Activated CD4-positive, alpha-beta T cell treated with anti-CD3 and anti-CD28 coated beads for 36 hours (primary cell): ENCODE data around the gene RIN3. TPM values are rescaled to one million over a fixed set of nuclear protein-coding genes. Genes with fewer than 3 reads are reported as not detected.

Source experiments
- ATAC-seq: fragments of 200-7000 bp; cut with Tn5 transposase; one replicate; pipeline ENCODE4 v1.10.0; 2021; ENCODE audit warnings: mild to moderate bottlenecking, moderate library complexity
- CTCF ChIA-PET: fragments of 350-600 bp; sonication (Branson Sonifier 250); formaldehyde crosslinking; loops from one replicate; lab custom pipeline; 2021; ENCODE audit warnings: antibody characterized with exemption; lab: Charles Lee
- POLR2A ChIA-PET: fragments of 350-600 bp; sonication (Branson Sonifier 250); formaldehyde crosslinking; loops from one replicate; lab custom pipeline; 2021; ENCODE audit warnings: antibody characterized with exemption, inconsistent platforms; lab: Charles Lee
- DNase-seq: peaks from one replicate; pipeline ENCODE4 v3.0.0-alpha.2; 2020
- H3K27ac Mint-ChIP-seq: one replicate; pipeline ENCODE4 v1.8.0; 2021; ENCODE audit warnings: mixed read lengths
- H3K27me3 Mint-ChIP-seq: one replicate; pipeline ENCODE4 v1.8.0; 2021; ENCODE audit warnings: mixed read lengths
- H3K36me3 Mint-ChIP-seq: one replicate; pipeline ENCODE4 v1.8.0; 2021; ENCODE audit warnings: low read depth, mixed read lengths
- H3K4me1 Mint-ChIP-seq: one replicate; pipeline ENCODE4 v1.8.0; 2021; ENCODE audit warnings: mixed read lengths
- H3K4me3 Mint-ChIP-seq: one replicate; pipeline ENCODE4 v1.8.0; 2021; ENCODE audit warnings: mild to moderate bottlenecking, moderate library complexity, mixed read lengths
- H3K9me3 Mint-ChIP-seq: one replicate; pipeline ENCODE4 v1.8.0; 2021; ENCODE audit warnings: low read depth, mixed read lengths
- intact Hi-C, 2 experiments: fragments of 100-400 bp; cut with DNase I in 1 of 2; cut with micrococcal nuclease in 1 of 2; formaldehyde crosslinking; loops; one replicate each; pipeline versions ENCODE4 v1.14.2 to v1.15.1; 2022 to 2024; cut with DNase I, micrococcal nuclease
- total RNA-seq, 2 experiments: library from RNA; stranded (reverse); gene quantifications; one replicate each; pipeline ENCODE4 v1.2.3, GENCODE V29; 2021

RIN3 gene
- total RNA-seq, 2 experiments from 2014 or later, result 23.1 to 26.4 TPM

DNA sequence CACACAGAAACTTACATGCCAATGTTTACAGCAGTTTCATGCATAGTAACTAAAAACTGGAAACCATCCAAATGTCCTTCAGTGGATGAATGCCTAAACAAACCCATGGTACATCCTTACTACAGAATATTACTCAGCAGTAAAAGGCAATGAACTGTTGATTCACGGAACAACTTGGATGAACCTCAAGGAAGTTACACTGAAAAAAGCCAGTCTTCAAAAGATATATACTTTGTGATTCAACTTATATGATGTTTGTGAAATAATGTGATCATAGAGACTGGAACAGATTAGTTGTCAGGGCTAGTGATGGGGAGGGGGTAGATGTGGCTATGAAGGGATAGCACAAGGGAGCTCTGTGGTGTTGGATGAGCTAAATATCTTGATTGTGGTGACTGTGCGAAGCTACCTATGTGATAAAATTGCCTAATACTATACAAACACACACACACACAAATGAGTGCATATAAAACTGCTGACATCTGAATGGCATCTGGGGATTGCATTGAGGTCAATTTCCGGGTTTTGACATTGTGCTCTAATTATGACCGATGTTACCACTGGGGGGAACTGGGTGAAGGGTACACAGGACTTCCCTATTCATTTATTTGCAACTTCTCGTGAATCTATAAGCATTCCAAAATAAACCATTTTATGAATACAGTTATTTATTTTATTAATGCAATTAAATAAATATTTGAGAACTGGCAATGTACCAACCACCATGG, 94.3 kb downstream of the RIN3 start:
- peaks cover 8% of the 10 kb centered on the region for H3K36me3 Mint-ChIP-seq
- no peak for ATAC-seq
- no peak for DNase-seq
- ChIA-PET CTCF (no interaction called here), POLR2A (no interaction called here)
- no peak overlapping the region for H3K4me3 Mint-ChIP-seq
- H3K4me1 Mint-ChIP-seq, result peaks cover 24% of the 10 kb centered on the region
- no peak overlapping the region for H3K27ac Mint-ChIP-seq
- H3K9me3 Mint-ChIP-seq, result peaks cover 3% of the 10 kb centered on the region
- H3K27me3 Mint-ChIP-seq, result no peaks in the 10 kb centered on the region
- intact Hi-C loops, result loop anchor here in 1 of 2 experiments (10.0 kb wide), 1 partner anchor 253 kb away; no protein-coding TSS in a partner anchor

DNA sequence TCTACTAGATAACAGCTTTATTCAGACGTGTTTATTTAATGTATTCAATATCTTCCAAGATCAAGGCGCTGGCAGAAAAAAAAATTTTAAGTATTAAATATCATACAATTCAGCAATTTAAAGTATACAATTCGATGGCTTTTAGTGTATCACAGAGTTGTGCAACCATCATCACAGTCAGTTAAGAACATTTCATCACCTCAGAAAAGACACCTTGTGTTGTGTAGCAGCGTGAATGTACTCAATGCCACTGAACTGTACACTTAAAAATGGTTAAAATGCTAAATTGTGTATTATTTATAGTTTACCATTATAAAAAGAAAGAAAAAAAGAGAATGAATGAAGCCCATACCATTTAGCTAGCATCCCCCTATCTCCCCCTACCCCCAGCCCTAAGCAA, 96.4 kb downstream of the RIN3 start:
- Mint-ChIP-seq H3K27ac (no peak overlapping the region), H3K4me1 (peaks cover 29% of the 10 kb centered on the region), H3K27me3 (no peaks in the 10 kb centered on the region), H3K36me3 (peaks cover 8% of the 10 kb centered on the region), H3K4me3 (no peak overlapping the region), H3K9me3 (peaks cover 3% of the 10 kb centered on the region)
- DNase-seq (no peak), ATAC-seq (no peak)
- ChIA-PET POLR2A (no interaction called here), CTCF (interaction anchor here (0.6 to 1.1 kb wide), 2 partner anchors 49 to 91 kb away, joined by 3 read pairs; no protein-coding TSS in a partner anchor)
- intact Hi-C loops, result loop anchor here in 1 of 2 experiments (10.0 kb wide), 1 partner anchor 255 kb away; no protein-coding TSS in a partner anchor

- Mint-ChIP-seq H3K36me3 (peaks cover 8% of the 10 kb centered on the region), H3K4me1 (peaks cover 38% of the 10 kb centered on the region), H3K27me3 (no peaks in the 10 kb centered on the region), H3K27ac (no peak overlapping the region), H3K4me3 (no peak overlapping the region), H3K9me3 (peaks cover 3% of the 10 kb centered on the region)
- DNase-seq, result no peak
- CTCF ChIA-PET, result interaction anchor here (0.6 kb wide), 1 partner anchor 76 kb away, joined by 3 read pairs; no protein-coding TSS in a partner anchor
- POLR2A ChIA-PET, result no interaction called here
- no peak for ATAC-seq
- intact Hi-C loops, result no loop called here
These were observed 97.3 kb downstream of the RIN3 start for GRCh38 chr14:92610849-92611271.

DNA sequence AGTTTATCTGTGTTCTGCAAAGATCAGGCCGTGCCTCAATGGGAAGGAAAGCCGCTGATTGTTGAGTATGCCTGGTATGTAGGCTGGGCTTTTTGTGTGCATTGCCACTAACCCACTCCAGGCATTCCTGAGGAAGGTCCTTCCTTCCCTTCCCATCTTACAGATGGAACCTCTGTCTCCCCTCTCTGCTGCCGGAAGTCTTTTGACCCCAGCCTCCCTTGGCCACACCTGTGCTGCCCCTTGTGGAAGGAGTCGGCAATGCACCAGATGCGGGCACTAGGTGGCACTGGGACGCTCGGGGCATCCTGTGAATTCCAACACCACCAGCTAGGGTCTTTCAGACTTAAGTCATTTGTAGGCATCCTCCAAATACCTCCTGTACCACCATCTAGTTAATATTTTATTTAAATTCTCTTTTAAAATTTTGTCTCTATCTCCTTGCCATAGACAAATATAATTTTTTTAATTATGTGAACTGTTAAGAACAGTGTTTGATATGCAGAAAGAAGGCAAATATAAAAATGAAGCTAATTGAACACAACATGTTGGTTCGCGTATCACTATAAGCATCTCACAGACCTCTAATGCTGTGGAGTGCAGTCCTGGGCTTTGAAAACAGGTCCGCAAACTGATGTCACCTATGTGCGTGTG, 99.6 kb downstream of the RIN3 start:
- ChIA-PET CTCF (interaction anchor here (0.6 to 3.4 kb wide), 16 partner anchors 10 to 281 kb away, joined by 3 to 19 read pairs (median 4); no protein-coding TSS in a partner anchor), POLR2A (no interaction called here)
- Mint-ChIP-seq H3K27ac (no peak overlapping the region), H3K9me3 (no peaks in the 10 kb centered on the region), H3K4me3 (no peak overlapping the region), H3K36me3 (peaks cover 9% of the 10 kb centered on the region), H3K4me1 (peaks cover 47% of the 10 kb centered on the region), H3K27me3 (no peaks in the 10 kb centered on the region)
- ATAC-seq, result peak; percentile 60
- DNase-seq, result peak; percentile 82
- intact Hi-C loops, result loop anchor here (1.0 kb wide), 1 partner anchor 68 kb away; no protein-coding TSS in a partner anchor

DNA sequence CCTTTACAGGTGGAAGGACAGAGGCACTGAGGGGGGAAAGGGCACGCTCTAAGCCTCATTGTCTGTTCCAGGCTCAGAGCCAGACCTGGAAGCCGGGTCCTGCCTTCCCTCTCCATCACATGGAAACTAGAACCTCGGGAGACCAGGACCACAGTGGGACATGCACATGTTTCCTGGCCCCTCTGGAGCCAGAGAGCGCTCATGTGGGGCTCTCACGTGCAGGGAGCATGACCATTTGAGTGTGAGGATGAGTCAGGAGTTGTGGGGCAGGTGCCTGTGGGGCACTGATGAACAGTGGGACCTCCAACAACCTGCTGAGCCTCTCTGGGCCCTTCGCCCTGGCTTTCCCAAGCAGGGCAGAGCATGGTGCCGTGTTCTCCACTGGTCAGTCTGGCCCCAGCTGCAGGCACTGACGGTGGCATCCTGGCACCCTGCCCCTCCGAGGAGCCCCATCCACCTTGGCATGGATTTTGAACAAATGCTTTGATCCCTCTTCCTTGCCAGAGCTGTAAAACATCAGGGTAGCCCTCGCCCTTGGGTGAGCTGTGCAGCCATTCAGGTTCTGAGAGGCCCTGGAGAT, 100.2 kb downstream of the RIN3 start:
- intact Hi-C loops, result loop anchor here (1.0 to 2.0 kb wide), 2 partner anchors 37 to 68 kb away; no protein-coding TSS in a partner anchor
- POLR2A ChIA-PET, result no interaction called here
- ATAC-seq, result no peak
- peaks cover 47% of the 10 kb centered on the region for H3K4me1 Mint-ChIP-seq
- no peak for DNase-seq
- H3K36me3 Mint-ChIP-seq, result peaks cover 9% of the 10 kb centered on the region
- no peaks in the 10 kb centered on the region for H3K27me3 Mint-ChIP-seq
- CTCF ChIA-PET, result interaction anchor here (0.6 to 3.4 kb wide), 17 partner anchors 9 to 281 kb away, joined by 3 to 19 read pairs (median 4); no protein-coding TSS in a partner anchor
- no peak overlapping the region for H3K4me3 Mint-ChIP-seq
- no peak overlapping the region for H3K27ac Mint-ChIP-seq
- H3K9me3 Mint-ChIP-seq, result no peaks in the 10 kb centered on the region

DNA sequence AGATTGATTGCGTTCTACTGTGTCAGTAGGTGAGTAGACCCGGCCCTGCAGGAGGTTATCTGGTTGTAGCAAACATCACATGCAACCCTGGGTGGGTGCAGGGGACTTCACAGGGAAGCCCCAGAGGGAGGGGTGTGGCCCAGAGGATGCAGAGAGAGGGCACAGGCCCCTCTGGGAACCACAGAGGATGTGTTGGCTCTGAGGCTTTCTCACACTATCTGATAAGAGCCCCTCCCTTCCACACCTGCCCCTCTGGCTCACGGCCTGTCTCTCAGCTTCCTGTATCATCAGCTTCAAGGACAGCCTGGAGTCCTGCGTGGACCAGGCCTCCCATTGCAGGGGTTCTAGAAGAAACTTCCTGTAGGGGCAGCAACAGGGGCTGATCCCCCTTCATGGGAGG, 101.9 kb downstream of the RIN3 start:
- peak; percentile 91 for ATAC-seq
- ChIA-PET CTCF (interaction anchor here (0.7 to 3.3 kb wide), 6 partner anchors 12 to 66 kb away, joined by 3 to 15 read pairs (median 4); no protein-coding TSS in a partner anchor), POLR2A (no interaction called here)
- Mint-ChIP-seq H3K27me3 (no peaks in the 10 kb centered on the region), H3K9me3 (no peaks in the 10 kb centered on the region), H3K36me3 (peaks cover 9% of the 10 kb centered on the region), H3K27ac (peak overlapping the region; percentile 80), H3K4me1 (peaks cover 35% of the 10 kb centered on the region), H3K4me3 (no peak overlapping the region)
- DNase-seq, result peak; percentile 72
- intact Hi-C loops, result loop anchor here (2.0 to 5.0 kb wide), 2 partner anchors 35 to 37 kb away; no protein-coding TSS in a partner anchor

DNA sequence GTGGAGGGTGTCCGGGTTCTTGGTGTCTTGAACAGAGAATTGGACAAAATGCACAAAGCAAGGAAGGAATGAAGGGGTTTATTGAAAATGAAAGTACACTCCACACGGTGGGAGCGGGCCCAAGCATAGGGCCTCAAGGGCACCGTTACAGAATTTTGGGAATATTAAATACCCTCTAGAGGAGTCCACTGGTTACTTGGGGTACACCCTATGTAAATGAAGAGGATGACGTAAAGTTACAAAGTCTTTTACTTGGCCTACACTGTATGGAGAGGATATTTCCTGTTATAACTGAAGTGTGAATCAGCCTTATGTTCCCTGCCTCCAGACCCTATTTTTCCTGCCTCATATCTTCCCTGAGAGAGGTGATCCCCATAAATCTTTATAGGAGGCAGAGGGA, 102.6 kb downstream of the RIN3 start:
- Mint-ChIP-seq H3K27ac (peak overlapping the region; percentile 80), H3K4me1 (peaks cover 35% of the 10 kb centered on the region), H3K4me3 (no peak overlapping the region), H3K36me3 (peaks cover 9% of the 10 kb centered on the region), H3K9me3 (peaks cover under 1% of the 10 kb centered on the region), H3K27me3 (no peaks in the 10 kb centered on the region)
- ChIA-PET POLR2A (no interaction called here), CTCF (interaction anchor here (0.6 to 3.3 kb wide), 6 partner anchors 13 to 509 kb away, joined by 3 to 15 read pairs (median 4); no protein-coding TSS in a partner anchor)
- intact Hi-C loops, result loop anchor here in 1 of 2 experiments (5.0 kb wide), 1 partner anchor 36 kb away; no protein-coding TSS in a partner anchor
- ATAC-seq (no peak), DNase-seq (no peak)

DNA sequence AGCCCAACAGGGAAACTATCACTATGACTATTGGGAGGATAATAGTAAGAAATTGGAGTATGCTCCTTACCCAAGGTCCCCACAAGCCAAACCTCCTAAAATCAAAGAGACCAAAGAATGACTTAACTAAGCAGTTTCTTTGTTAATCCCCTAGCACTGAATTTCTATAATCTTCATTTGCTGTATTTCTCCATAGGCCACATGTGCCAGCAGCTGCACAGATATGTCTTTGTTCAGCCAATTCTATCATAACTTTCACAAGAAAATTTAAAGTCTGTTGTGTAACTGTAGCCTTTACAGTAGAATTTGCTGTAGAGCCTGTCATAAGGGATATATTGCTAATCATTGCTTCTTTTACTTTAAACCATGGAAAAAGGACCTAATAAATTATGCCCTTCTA, 104.0 kb downstream of the RIN3 start:
- POLR2A ChIA-PET, result no interaction called here
- no peaks in the 10 kb centered on the region for H3K27me3 Mint-ChIP-seq
- intact Hi-C loops, result loop anchor here in 1 of 2 experiments (5.0 kb wide), 1 partner anchor 35 kb away; no protein-coding TSS in a partner anchor
- peaks cover 8% of the 10 kb centered on the region for H3K9me3 Mint-ChIP-seq
- ATAC-seq (no peak), DNase-seq (no peak)
- H3K27ac Mint-ChIP-seq, result no peak overlapping the region
- no peak overlapping the region for H3K4me3 Mint-ChIP-seq
- CTCF ChIA-PET, result no interaction called here
- H3K4me1 Mint-ChIP-seq, result peaks cover 35% of the 10 kb centered on the region
- peaks cover 10% of the 10 kb centered on the region for H3K36me3 Mint-ChIP-seq

DNA sequence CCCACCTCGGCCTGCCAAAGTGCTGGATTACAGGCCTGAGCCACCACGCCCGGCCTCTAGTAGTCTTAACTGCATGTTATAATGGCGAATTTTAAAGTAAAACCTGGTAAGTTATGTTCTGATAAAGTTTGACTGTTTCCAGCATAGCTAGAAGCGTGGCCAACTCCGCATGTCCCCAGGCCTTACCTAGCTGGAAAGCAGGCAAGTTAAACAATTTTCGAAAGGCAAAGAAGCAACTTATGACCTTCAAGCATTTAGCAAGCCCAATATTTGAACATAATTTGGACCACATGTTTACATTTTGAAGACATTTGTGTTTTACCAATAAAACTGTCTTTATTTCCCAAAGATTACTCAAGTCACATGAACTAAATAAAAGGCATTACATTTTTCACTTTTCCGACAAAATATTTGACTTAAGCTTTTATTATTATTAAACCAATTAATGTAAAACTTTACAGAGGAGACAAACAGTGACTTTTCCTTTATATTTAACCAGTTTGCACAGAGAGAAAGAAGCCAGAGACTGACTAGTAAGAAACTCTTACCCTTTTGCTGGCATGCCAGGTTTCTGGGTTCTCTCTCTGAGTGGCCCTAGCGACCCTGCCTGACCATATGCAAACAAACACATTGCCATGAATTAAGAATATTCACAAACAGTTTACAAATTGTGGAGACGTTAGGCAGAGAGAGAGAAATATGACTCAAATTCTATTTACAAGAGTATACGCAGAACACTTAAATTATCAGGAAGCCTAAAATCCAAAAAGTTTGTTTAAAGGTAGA, 106.3 kb downstream of the RIN3 start:
- no peak overlapping the region for H3K4me3 Mint-ChIP-seq
- DNase-seq (no peak), ATAC-seq (no peak)
- no peaks in the 10 kb centered on the region for H3K27me3 Mint-ChIP-seq
- POLR2A ChIA-PET, result no interaction called here
- peaks cover 21% of the 10 kb centered on the region for H3K36me3 Mint-ChIP-seq
- peaks cover 18% of the 10 kb centered on the region for H3K4me1 Mint-ChIP-seq
- H3K27ac Mint-ChIP-seq, result no peak overlapping the region
- H3K9me3 Mint-ChIP-seq, result peaks cover 10% of the 10 kb centered on the region
- CTCF ChIA-PET, result interaction anchor here (1.5 kb wide), 1 partner anchor 17 kb away, joined by 4 read pairs; no protein-coding TSS in a partner anchor
- intact Hi-C loops, result loop anchor here in 1 of 2 experiments (5.0 kb wide), 1 partner anchor 32 kb away; no protein-coding TSS in a partner anchor

GRCh38 chr14:92622311-92622710, 108.7 kb downstream of the RIN3 start:
- Mint-ChIP-seq H3K4me1 (no peaks in the 10 kb centered on the region), H3K9me3 (peaks cover 14% of the 10 kb centered on the region), H3K36me3 (peaks cover 21% of the 10 kb centered on the region), H3K27me3 (no peaks in the 10 kb centered on the region), H3K27ac (no peak overlapping the region), H3K4me3 (no peak overlapping the region)
- ChIA-PET POLR2A (no interaction called here), CTCF (no interaction called here)
- ATAC-seq (no peak), DNase-seq (no peak)
- intact Hi-C loops, result no loop called here
